ENCODE measurements around the gene PLD1. TPM values are rescaled to one million over a fixed set of nuclear protein-coding genes. Genes with fewer than 3 reads are reported as not detected.

Gene PLD1
- total RNA-seq, 2 donors from 2014 or later = 9.5 to 15.9 TPM

DNA sequence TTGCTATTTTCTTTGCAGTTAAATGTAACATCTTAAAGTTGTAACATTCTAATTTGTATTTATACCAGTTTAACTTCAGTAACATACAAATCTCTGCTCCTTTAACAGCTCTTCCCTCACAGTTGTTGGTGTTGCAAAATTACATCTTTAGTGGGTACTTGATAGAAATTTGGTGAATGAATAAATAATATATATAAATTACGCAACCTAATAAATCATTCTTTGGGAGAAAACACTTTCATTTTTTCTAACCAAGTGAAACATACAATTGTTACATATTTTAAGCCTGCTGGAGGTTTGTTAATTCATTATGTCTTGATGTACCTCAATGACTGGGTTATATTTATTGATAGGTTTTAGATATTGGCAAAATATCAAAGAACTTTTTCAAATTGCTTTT, 118.8 kb downstream of the PLD1 start:
- Histone ChIP-seq H3K27ac (ENCODE audit: low read depth, low read length) (no peak overlapping the region), H3K36me3 (ENCODE audit: control insufficient read depth, insufficient read depth, low read length) (no peaks in the 10 kb centered on the region), H3K9ac (ENCODE audit: extremely low read depth, low read length, poor library complexity, severe bottlenecking) (no peak overlapping the region), H3K9me3 (ENCODE audit: control insufficient read depth, low read length) (no peaks in the 10 kb centered on the region), H3K27me3 (ENCODE audit: control insufficient read depth, insufficient read depth, low read length, poor library complexity, severe bottlenecking) (no peaks in the 10 kb centered on the region), H3K4me3 (ENCODE audit: low read length) (no peak overlapping the region), H3K4me1 (ENCODE audit: control insufficient read depth, insufficient read depth, low read length) (no peaks in the 10 kb centered on the region)
- Mint-ChIP-seq H3K9me3 (no peaks in the 10 kb centered on the region), H3K4me1 (no peaks in the 10 kb centered on the region), H3K36me3 (ENCODE audit: low read depth) (no peaks in the 10 kb centered on the region), H3K27ac (no peak overlapping the region), H3K4me3 (no peak overlapping the region), H3K27me3 (ENCODE audit: insufficient read depth) (no peaks in the 10 kb centered on the region)
- no peak for DNase-seq
- no peak for TF ChIP-seq CTCF (conservative IDR thresholded peaks at IDR 0.05)
- no CpG with 5 or more reads among the region's 1 CpG for WGBS, 2 experiments (ENCODE audit: insufficient coverage in 1 of 2, insufficient read length in 1 of 2)

DNA sequence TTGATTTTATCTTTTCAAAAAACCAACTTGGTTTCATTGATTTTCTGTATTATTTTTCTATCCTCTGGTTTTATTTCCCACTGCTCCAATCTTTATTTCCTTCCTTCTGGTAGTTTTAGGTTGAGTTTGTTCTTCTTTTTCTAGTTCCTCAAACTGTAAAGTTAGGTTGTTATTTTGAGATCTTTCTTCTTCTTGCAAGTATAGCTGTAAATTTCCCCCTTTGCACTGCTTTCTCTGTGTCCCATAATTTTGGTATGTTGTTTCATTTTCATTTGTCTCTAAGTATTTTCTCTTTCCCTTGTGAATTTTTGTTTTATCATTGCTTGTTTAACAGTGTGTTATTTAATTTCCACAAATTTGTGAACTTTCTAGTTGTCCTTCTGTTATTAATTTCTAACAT, 120.0 kb downstream of the PLD1 start:
- Histone ChIP-seq H3K4me1 (ENCODE audit: control insufficient read depth, insufficient read depth, low read length) (no peaks in the 10 kb centered on the region), H3K9ac (ENCODE audit: extremely low read depth, low read length, poor library complexity, severe bottlenecking) (no peak overlapping the region), H3K4me3 (ENCODE audit: low read length) (no peak overlapping the region), H3K27ac (ENCODE audit: low read depth, low read length) (no peak overlapping the region), H3K36me3 (ENCODE audit: control insufficient read depth, insufficient read depth, low read length) (no peaks in the 10 kb centered on the region), H3K27me3 (ENCODE audit: control insufficient read depth, insufficient read depth, low read length, poor library complexity, severe bottlenecking) (no peaks in the 10 kb centered on the region), H3K9me3 (ENCODE audit: control insufficient read depth, low read length) (no peaks in the 10 kb centered on the region)
- no peak for TF ChIP-seq CTCF (conservative IDR thresholded peaks at IDR 0.05)
- Mint-ChIP-seq H3K9me3 (no peaks in the 10 kb centered on the region), H3K4me1 (no peaks in the 10 kb centered on the region), H3K36me3 (ENCODE audit: low read depth) (no peaks in the 10 kb centered on the region), H3K27ac (no peak overlapping the region), H3K27me3 (ENCODE audit: insufficient read depth) (no peaks in the 10 kb centered on the region), H3K4me3 (no peak overlapping the region)
- no peak for DNase-seq

- no peak overlapping the region for H3K27ac Mint-ChIP-seq
- no peaks in the 10 kb centered on the region for H3K9me3 Mint-ChIP-seq
- no peaks in the 10 kb centered on the region for H3K36me3 Mint-ChIP-seq (ENCODE audit: low read depth)
- no peak overlapping the region for H3K4me3 Mint-ChIP-seq
- Histone ChIP-seq H3K4me1 (ENCODE audit: control insufficient read depth, insufficient read depth, low read length) (no peaks in the 10 kb centered on the region), H3K9me3 (ENCODE audit: control insufficient read depth, low read length) (no peaks in the 10 kb centered on the region), H3K9ac (ENCODE audit: extremely low read depth, low read length, poor library complexity, severe bottlenecking) (no peak overlapping the region), H3K36me3 (ENCODE audit: control insufficient read depth, insufficient read depth, low read length) (no peaks in the 10 kb centered on the region), H3K4me3 (ENCODE audit: low read length) (no peak overlapping the region), H3K27ac (ENCODE audit: low read depth, low read length) (no peak overlapping the region), H3K27me3 (ENCODE audit: control insufficient read depth, insufficient read depth, low read length, poor library complexity, severe bottlenecking) (no peaks in the 10 kb centered on the region)
- WGBS, 2 experiments (ENCODE audit: insufficient coverage in 1 of 2, insufficient read length in 1 of 2) = 91 to 92% methylated on average over 7 to 8 of the region's 8 CpGs
- no peak for DNase-seq
- no peaks in the 10 kb centered on the region for H3K27me3 Mint-ChIP-seq (ENCODE audit: insufficient read depth)
- no peaks in the 10 kb centered on the region for H3K4me1 Mint-ChIP-seq
- TF ChIP-seq CTCF (conservative IDR thresholded peaks at IDR 0.05) = no peak
Measured at GRCh38 chr3:171688593-171688992, 121.7 kb downstream of the PLD1 start.

All from endodermal cell (in vitro differentiated cells).